CD8-positive, alpha-beta memory T cell (primary cell): ENCODE measurements around the gene PLA2R1. TPM values are rescaled to one million over a fixed set of nuclear protein-coding genes. Genes with fewer than 3 reads are reported as not detected.

Experiments used
- CTCF ChIA-PET: fragments of 350-600 bp; sonication (Branson Sonifier 250); formaldehyde crosslinking; loops from one replicate; lab custom pipeline; 2021; ENCODE audit warnings: antibody characterized with exemption; lab: Charles Lee
- POLR2A ChIA-PET: fragments of 350-600 bp; sonication (Branson Sonifier 250); formaldehyde crosslinking; loops from one replicate; lab custom pipeline; 2021; ENCODE audit warnings: antibody characterized with exemption; lab: Charles Lee
- DNase-seq, 5 donors: peaks; one replicate each; pipeline versions ENCODE4 v3.0.0 to v3.0.0-alpha.2; 2020 to 2022; ENCODE audit warnings: mixed read lengths in 1 of 5
- H3K27ac ChIP-seq: one replicate; pipeline ENCODE4 v1.7.0; 2013; ENCODE audit warnings: low read depth, mild to moderate bottlenecking, low read length, moderate library complexity
- H3K27me3 ChIP-seq: 2 replicates; pipeline ENCODE4 v1.7.0; 2013; ENCODE audit warnings: low read length, mild to moderate bottlenecking; ENCODE audit not compliant: insufficient read depth, poor library complexity, severe bottlenecking
- H3K36me3 ChIP-seq: 2 replicates; pipeline ENCODE4 v1.7.0; 2013; ENCODE audit warnings: mild to moderate bottlenecking, low read length, moderate library complexity; ENCODE audit not compliant: insufficient read depth
- H3K4me1 ChIP-seq: 2 replicates; pipeline ENCODE4 v1.7.0; 2013; ENCODE audit warnings: mild to moderate bottlenecking, low read length, moderate library complexity; ENCODE audit not compliant: insufficient read depth
- H3K4me3 ChIP-seq: 2 replicates; pipeline ENCODE4 v1.7.0; 2013; ENCODE audit warnings: mild to moderate bottlenecking, low read length
- H3K9me3 ChIP-seq: 2 replicates; pipeline ENCODE4 v1.7.0; 2013; ENCODE audit warnings: mild to moderate bottlenecking, low read length
- H3K27ac Mint-ChIP-seq, 8 donors: one replicate each; pipeline ENCODE4 v1.8.0; 2020 to 2021; ENCODE audit warnings: mixed read lengths in 8 of 8, mild to moderate bottlenecking in 6 of 8, inconsistent platforms in 3 of 8, moderate library complexity in 3 of 8
- H3K27me3 Mint-ChIP-seq, 2 donors: one replicate each; pipeline ENCODE4 v1.8.0; 2020 to 2021; ENCODE audit warnings: mixed read lengths in 2 of 2, mild to moderate bottlenecking in 1 of 2, moderate library complexity in 1 of 2
- H3K36me3 Mint-ChIP-seq, 3 donors: one replicate each; pipeline ENCODE4 v1.8.0; 2020 to 2021; ENCODE audit warnings: mixed read lengths in 3 of 3, inconsistent platforms in 1 of 3, mild to moderate bottlenecking in 1 of 3
- H3K4me1 Mint-ChIP-seq, 3 donors: one replicate each; pipeline ENCODE4 v1.8.0; 2020 to 2021; ENCODE audit warnings: mixed read lengths in 3 of 3, inconsistent platforms in 1 of 3, mild to moderate bottlenecking in 1 of 3
- H3K4me3 Mint-ChIP-seq, 7 donors: one replicate each; pipeline ENCODE4 v1.8.0; 2020 to 2021; ENCODE audit warnings: mixed read lengths in 7 of 7, mild to moderate bottlenecking in 6 of 7, moderate library complexity in 4 of 7, inconsistent platforms in 2 of 7
- H3K9me3 Mint-ChIP-seq, 5 donors: one replicate each; pipeline ENCODE4 v1.8.0; 2020 to 2022; ENCODE audit warnings: mixed read lengths in 5 of 5, mild to moderate bottlenecking in 3 of 5, moderate library complexity in 2 of 5, inconsistent platforms in 1 of 5
- polyA plus RNA-seq: library from polyadenylated mRNA; unstranded; fragments of 300-500 nt; fragmentation: Illumina TruSeq; gene quantifications from one replicate; pipeline ENCODE4 v1.2.3, GENCODE V29; 2021
- total RNA-seq, 2 experiments: library from RNA; stranded (reverse); gene quantifications; one replicate each; pipeline ENCODE4 v1.2.3, GENCODE V29; 2021

The PLA2R1 gene
- total and polyA plus RNA-seq, 3 experiments from 2014 or later, result not detected

- peaks cover 2 to 12% of the 10 kb centered on the region in 2 donors for H3K27me3 Mint-ChIP-seq
- Histone ChIP-seq H3K27ac (no peak overlapping the region), H3K36me3 (no peaks in the 10 kb centered on the region), H3K4me3 (no peak overlapping the region), H3K27me3 (no peaks in the 10 kb centered on the region), H3K9me3 (no peaks in the 10 kb centered on the region), H3K4me1 (no peaks in the 10 kb centered on the region)
- CTCF ChIA-PET, result interaction anchor here (3.0 kb wide), 1 partner anchor 11 kb away, joined by 12 read pairs; no protein-coding TSS in a partner anchor
- no peaks in the 10 kb centered on the region for H3K9me3 Mint-ChIP-seq
- no peaks in the 10 kb centered on the region for H3K4me1 Mint-ChIP-seq
- no peak overlapping the region for H3K27ac Mint-ChIP-seq
- no peak for DNase-seq
- POLR2A ChIA-PET, result no interaction called here
- no peak overlapping the region for H3K4me3 Mint-ChIP-seq
- peaks cover 0 to 3% (median 0%) of the 10 kb centered on the region in 3 donors for H3K36me3 Mint-ChIP-seq
Observed at GRCh38 chr2:159933040-159933726, 129.2 kb downstream of the PLA2R1 start.

- H3K27me3 ChIP-seq, result no peaks in the 10 kb centered on the region
- peaks cover 0 to 3% (median 0%) of the 10 kb centered on the region in 3 donors for H3K36me3 Mint-ChIP-seq
- H3K27me3 Mint-ChIP-seq, result peaks cover 2 to 23% of the 10 kb centered on the region in 2 donors
- H3K4me1 Mint-ChIP-seq, result peaks cover 0 to 6% (median 6%) of the 10 kb centered on the region in 3 donors
- H3K27ac ChIP-seq, result no peak overlapping the region
- H3K4me3 Mint-ChIP-seq, result no peak overlapping the region
- ChIA-PET CTCF (no interaction called here), POLR2A (no interaction called here)
- H3K36me3 ChIP-seq, result no peaks in the 10 kb centered on the region
- H3K4me3 ChIP-seq, result no peak overlapping the region
- DNase-seq, result no peak
- H3K27ac Mint-ChIP-seq, result peak overlapping the region in 1 of 8 donors; percentile 2
- H3K9me3 Mint-ChIP-seq, result no peaks in the 10 kb centered on the region
- H3K9me3 ChIP-seq, result no peaks in the 10 kb centered on the region
- no peaks in the 10 kb centered on the region for H3K4me1 ChIP-seq
Observed at GRCh38 chr2:159926695-159927094, 135.7 kb downstream of the PLA2R1 start.

DNA sequence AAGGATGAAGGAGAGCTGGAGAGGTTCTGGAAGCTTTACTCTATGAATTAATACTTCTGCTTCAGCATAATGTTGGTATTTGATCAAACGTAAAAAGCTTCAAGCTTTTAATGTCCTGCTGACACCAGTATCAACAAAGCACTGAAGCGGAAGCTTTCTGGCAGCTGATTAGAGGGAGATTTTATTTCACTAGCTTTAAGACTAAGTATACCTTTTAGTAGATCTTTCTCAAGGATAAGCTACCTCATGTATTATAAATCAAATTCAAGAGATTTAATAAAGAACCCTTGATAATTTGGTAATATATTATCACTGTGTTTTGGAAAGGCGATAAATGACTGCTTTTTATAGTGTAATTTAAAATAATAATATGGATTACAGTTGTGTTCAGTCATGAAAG, 136.4 kb downstream of the PLA2R1 start:
- H3K4me3 Mint-ChIP-seq, result no peak overlapping the region
- Histone ChIP-seq H3K36me3 (no peaks in the 10 kb centered on the region), H3K4me3 (no peak overlapping the region), H3K27ac (no peak overlapping the region), H3K4me1 (no peaks in the 10 kb centered on the region), H3K9me3 (no peaks in the 10 kb centered on the region), H3K27me3 (no peaks in the 10 kb centered on the region)
- H3K4me1 Mint-ChIP-seq, result peaks cover 0 to 8% (median 6%) of the 10 kb centered on the region in 3 donors
- H3K9me3 Mint-ChIP-seq, result no peaks in the 10 kb centered on the region
- no peak overlapping the region for H3K27ac Mint-ChIP-seq
- peaks cover 2 to 23% of the 10 kb centered on the region in 2 donors for H3K27me3 Mint-ChIP-seq
- no peak for DNase-seq
- POLR2A ChIA-PET, result no interaction called here
- H3K36me3 Mint-ChIP-seq, result peaks cover 0 to 3% (median 0%) of the 10 kb centered on the region in 3 donors
- CTCF ChIA-PET, result no interaction called here

DNA sequence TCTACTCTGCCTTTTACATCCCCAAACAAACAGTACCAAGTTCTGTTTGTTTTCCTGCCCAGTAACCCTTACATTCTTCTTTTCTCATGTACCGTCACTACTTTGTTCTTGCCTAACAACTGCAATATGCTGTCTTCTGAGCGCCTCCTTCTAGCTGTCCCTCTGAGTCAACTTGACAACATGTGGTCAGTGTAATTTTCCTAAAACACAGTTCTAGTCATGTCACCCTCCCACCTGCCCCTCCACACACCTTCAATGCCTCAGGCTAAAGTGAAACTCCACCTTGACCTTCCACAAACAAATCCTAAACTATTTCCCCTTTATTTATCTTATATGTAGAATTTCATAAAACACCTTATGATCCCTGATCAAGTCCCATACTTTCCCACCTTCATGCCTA, 139.9 kb downstream of the PLA2R1 start:
- Histone ChIP-seq H3K36me3 (no peaks in the 10 kb centered on the region), H3K27me3 (no peaks in the 10 kb centered on the region), H3K4me3 (no peak overlapping the region), H3K9me3 (no peaks in the 10 kb centered on the region), H3K27ac (no peak overlapping the region), H3K4me1 (no peaks in the 10 kb centered on the region)
- Mint-ChIP-seq H3K4me1 (peaks cover 0 to 8% (median 6%) of the 10 kb centered on the region in 3 donors), H3K4me3 (no peak overlapping the region), H3K27ac (no peak overlapping the region), H3K9me3 (no peaks in the 10 kb centered on the region), H3K27me3 (peaks cover 6 to 24% of the 10 kb centered on the region in 2 donors), H3K36me3 (no peaks in the 10 kb centered on the region)
- POLR2A ChIA-PET, result no interaction called here
- CTCF ChIA-PET, result interaction anchor here (0.7 to 2.0 kb wide), 3 partner anchors 9 to 46 kb away, joined by 3 to 12 read pairs (median 3); no protein-coding TSS in a partner anchor
- no peak for DNase-seq

DNA sequence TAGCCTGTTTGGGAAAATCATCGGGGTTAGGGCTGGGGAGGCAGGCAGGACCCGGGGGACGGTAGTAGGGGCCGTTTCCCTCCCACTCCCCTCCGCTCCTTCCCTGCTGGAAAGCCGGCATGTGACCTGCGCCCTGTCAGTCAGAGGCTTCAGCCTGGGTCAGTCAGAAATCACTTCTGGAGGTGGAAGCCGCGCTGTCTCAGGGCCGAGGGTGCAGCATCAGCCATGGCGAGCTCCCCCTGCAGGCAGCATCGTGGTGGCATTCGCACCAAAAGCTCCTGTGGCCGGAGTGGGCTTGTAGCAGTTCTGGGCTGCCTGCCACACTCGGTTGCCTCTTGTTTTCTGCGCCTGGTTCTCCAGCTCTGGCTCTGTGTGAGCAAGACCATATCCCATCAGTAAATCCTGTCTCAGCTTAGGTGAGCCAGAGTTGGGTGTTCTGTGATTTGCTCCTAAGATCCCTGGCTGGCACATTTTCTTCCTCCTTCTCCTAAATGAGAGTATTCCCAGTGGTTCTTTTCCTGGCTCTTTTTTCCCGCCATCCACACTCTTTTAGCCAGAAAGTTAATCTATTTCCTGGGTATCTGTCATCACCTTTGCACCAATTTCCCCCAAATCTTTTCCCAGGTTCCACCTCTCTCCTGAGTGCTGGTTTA, 140.5 kb downstream of the PLA2R1 start:
- Mint-ChIP-seq H3K4me3 (no peak overlapping the region), H3K27ac (no peak overlapping the region), H3K9me3 (no peaks in the 10 kb centered on the region), H3K4me1 (peaks cover 0 to 8% (median 6%) of the 10 kb centered on the region in 3 donors), H3K36me3 (no peaks in the 10 kb centered on the region), H3K27me3 (peaks cover 6 to 20% of the 10 kb centered on the region in 2 donors)
- H3K4me1 ChIP-seq, result no peaks in the 10 kb centered on the region
- ChIA-PET POLR2A (no interaction called here), CTCF (interaction anchor here (0.7 to 2.0 kb wide), 6 partner anchors 10 to 45 kb away, joined by 3 to 12 read pairs (median 3); no protein-coding TSS in a partner anchor)
- H3K27ac ChIP-seq, result no peak overlapping the region
- no peak overlapping the region for H3K4me3 ChIP-seq
- H3K9me3 ChIP-seq, result no peaks in the 10 kb centered on the region
- no peaks in the 10 kb centered on the region for H3K36me3 ChIP-seq
- no peaks in the 10 kb centered on the region for H3K27me3 ChIP-seq
- DNase-seq, result peak; percentile 51 to 79 (median 56)

- no peaks in the 10 kb centered on the region for H3K36me3 Mint-ChIP-seq
- no peak overlapping the region for H3K4me3 Mint-ChIP-seq
- H3K36me3 ChIP-seq, result no peaks in the 10 kb centered on the region
- H3K4me1 ChIP-seq, result no peaks in the 10 kb centered on the region
- H3K27me3 Mint-ChIP-seq, result peaks cover 4 to 23% of the 10 kb centered on the region in 2 donors
- H3K27ac ChIP-seq, result no peak overlapping the region
- peaks cover 0 to under 1% (median 0%) of the 10 kb centered on the region in 3 donors for H3K4me1 Mint-ChIP-seq
- no peaks in the 10 kb centered on the region for H3K9me3 Mint-ChIP-seq
- ChIA-PET CTCF (no interaction called here), POLR2A (no interaction called here)
- no peak overlapping the region for H3K4me3 ChIP-seq
- DNase-seq, result no peak
- H3K9me3 ChIP-seq, result no peaks in the 10 kb centered on the region
- no peak overlapping the region for H3K27ac Mint-ChIP-seq
- H3K27me3 ChIP-seq, result peaks cover 3% of the 10 kb centered on the region
Observed at GRCh38 chr2:159916511-159916910, 145.9 kb downstream of the PLA2R1 start.

DNA sequence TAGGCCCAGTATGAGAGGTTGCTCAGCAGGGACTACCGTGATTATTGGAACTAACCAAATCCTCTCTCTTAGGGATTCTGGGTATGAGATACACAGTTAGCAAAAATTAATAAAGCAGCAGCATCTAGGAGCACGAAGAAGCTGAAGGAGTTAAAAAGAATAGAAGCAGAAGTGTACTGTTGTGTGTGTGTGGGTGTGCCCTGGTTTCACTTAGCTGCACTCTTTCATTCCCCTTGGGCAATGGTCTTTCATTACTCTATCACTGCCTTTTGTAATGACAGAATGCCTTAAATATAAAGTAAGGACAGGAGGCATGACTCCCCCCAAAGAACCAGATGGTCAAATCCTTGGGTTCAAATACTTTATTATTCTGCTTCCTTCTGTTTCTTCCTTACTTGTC, 148.5 kb downstream of the PLA2R1 start:
- Histone ChIP-seq H3K9me3 (no peaks in the 10 kb centered on the region), H3K27me3 (peaks cover 3% of the 10 kb centered on the region), H3K36me3 (no peaks in the 10 kb centered on the region), H3K4me1 (no peaks in the 10 kb centered on the region), H3K4me3 (no peak overlapping the region), H3K27ac (no peak overlapping the region)
- Mint-ChIP-seq H3K27ac (no peak overlapping the region), H3K4me1 (no peaks in the 10 kb centered on the region), H3K4me3 (no peak overlapping the region), H3K27me3 (peaks cover 9 to 18% of the 10 kb centered on the region in 2 donors), H3K9me3 (no peaks in the 10 kb centered on the region), H3K36me3 (no peaks in the 10 kb centered on the region)
- ChIA-PET POLR2A (no interaction called here), CTCF (no interaction called here)
- DNase-seq, result no peak

GRCh38 chr2:159912580-159912979, 149.8 kb downstream of the PLA2R1 start:
- no peaks in the 10 kb centered on the region for H3K36me3 Mint-ChIP-seq

More at GRCh38 chr2:159912580-159912979, 149.8 kb downstream of the PLA2R1 start:
- Histone ChIP-seq H3K36me3 (no peaks in the 10 kb centered on the region), H3K4me1 (no peaks in the 10 kb centered on the region), H3K27ac (no peak overlapping the region), H3K9me3 (no peaks in the 10 kb centered on the region), H3K27me3 (peaks cover 3% of the 10 kb centered on the region), H3K4me3 (no peak overlapping the region)
- H3K27me3 Mint-ChIP-seq, result peaks cover 6 to 13% of the 10 kb centered on the region in 2 donors
- ChIA-PET CTCF (no interaction called here), POLR2A (no interaction called here)
- no peak overlapping the region for H3K4me3 Mint-ChIP-seq
- H3K9me3 Mint-ChIP-seq, result no peaks in the 10 kb centered on the region
- no peak overlapping the region for H3K27ac Mint-ChIP-seq
- no peaks in the 10 kb centered on the region for H3K4me1 Mint-ChIP-seq
- no peak for DNase-seq
